ENCODE measurements around the gene MACIR. TPM values are rescaled to one million over a fixed set of nuclear protein-coding genes. Genes with fewer than 3 reads are reported as not detected.
A peak's percentile ranks its signal among the peaks of the same experiment; 100 is the strongest.

MACIR gene
- total RNA-seq, 1 experiment from 2014 or later = 25.2 TPM

DNA sequence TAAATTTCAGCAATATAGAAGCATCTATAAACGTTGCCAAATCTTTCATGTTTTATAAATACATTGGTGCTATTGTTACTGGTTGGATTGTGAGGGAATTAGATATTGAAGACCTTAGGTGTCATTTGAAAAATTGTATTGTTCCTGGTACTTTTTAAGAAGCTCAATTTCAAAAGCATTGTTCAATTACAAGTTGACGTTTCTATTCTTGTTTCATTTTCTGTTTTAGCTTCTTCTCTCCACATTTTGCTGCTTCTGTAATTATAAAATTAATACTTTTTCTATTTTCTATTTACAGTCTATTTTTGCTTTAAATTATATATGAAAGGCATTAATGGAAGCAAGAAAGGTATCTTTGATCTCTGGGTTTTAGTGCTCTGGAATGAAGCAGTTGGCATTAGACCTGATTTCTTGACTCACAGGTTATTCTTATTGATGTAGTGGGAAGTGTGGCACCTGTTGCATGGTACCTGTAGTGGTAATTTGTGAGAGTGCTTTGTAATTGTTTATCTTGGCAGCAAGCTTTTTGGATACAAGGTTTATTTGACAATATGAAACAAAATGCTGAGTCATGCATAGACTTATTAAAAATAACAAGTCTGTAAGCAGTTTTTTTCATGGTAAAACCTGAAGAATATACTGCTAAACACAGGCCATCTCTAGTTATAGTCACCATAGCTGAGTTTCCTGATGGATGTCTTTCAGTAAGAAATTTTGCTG, 13.2 kb downstream of the MACIR start:
- CTCF ChIA-PET = interaction anchor here (0.5 to 3.2 kb wide), 5 partner anchors 9 to 447 kb away, joined by 3 to 21 read pairs (median 4); partner anchors contain the start of gene MACIR
- DNase-seq = no peak
- intact Hi-C loops (cut with micrococcal nuclease; ENCODE audit: unreplicated experiment) = no loop called here
- TF ChIP-seq, protein P1, sequence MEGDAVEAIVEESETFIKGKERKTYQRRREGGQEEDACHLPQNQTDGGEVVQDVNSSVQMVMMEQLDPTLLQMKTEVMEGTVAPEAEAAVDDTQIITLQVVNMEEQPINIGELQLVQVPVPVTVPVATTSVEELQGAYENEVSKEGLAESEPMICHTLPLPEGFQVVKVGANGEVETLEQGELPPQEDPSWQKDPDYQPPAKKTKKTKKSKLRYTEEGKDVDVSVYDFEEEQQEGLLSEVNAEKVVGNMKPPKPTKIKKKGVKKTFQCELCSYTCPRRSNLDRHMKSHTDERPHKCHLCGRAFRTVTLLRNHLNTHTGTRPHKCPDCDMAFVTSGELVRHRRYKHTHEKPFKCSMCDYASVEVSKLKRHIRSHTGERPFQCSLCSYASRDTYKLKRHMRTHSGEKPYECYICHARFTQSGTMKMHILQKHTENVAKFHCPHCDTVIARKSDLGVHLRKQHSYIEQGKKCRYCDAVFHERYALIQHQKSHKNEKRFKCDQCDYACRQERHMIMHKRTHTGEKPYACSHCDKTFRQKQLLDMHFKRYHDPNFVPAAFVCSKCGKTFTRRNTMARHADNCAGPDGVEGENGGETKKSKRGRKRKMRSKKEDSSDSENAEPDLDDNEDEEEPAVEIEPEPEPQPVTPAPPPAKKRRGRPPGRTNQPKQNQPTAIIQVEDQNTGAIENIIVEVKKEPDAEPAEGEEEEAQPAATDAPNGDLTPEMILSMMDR (IDR thresholded peaks at IDR 0.05; ENCODE audit: unreplicated experiment) = no peak
- Mint-ChIP-seq H3K36me3 (ENCODE audit: insufficient read depth, unreplicated experiment) (peaks cover 6% of the 10 kb centered on the region), H3K9me3 (ENCODE audit: low read depth, unreplicated experiment) (no peaks in the 10 kb centered on the region), H3K4me1 (ENCODE audit: low read depth, unreplicated experiment) (peaks cover 36% of the 10 kb centered on the region), H3K27me3 (ENCODE audit: unreplicated experiment) (no peaks in the 10 kb centered on the region), H3K4me3 (ENCODE audit: low read depth, unreplicated experiment) (peak overlapping the region; percentile 15), H3K27ac (ENCODE audit: unreplicated experiment) (no peak overlapping the region)
- no TSS peak for BruUV-seq (replicated peaks)

DNA sequence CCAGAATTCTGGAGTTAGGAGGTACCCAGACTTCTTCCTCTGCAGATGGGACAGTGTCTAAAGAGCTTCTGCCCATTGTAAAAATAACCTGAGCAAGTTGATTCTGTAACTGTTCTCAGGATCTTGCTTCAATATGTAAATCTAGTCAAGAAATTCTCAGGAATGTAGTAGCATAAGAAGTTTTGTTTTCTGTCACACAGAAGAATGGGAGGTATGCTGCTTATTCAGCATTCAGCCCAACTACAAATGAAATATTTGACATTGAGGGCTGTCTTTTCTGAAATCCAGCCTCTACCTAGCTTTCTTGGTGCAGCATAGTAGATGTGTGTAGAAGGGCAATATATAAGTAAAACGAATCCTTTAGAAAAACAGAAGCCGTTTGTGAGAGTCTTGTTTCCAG, 13.8 kb downstream of the MACIR start:
- CTCF ChIA-PET = interaction anchor here (0.5 to 3.2 kb wide), 5 partner anchors 10 to 448 kb away, joined by 3 to 21 read pairs (median 4); partner anchors contain the start of gene MACIR
- no peak for DNase-seq
- peaks cover 36% of the 10 kb centered on the region for H3K4me1 Mint-ChIP-seq (ENCODE audit: low read depth, unreplicated experiment)
- no TSS peak for BruUV-seq (replicated peaks)
- H3K27me3 Mint-ChIP-seq (ENCODE audit: unreplicated experiment) = no peaks in the 10 kb centered on the region
- no peaks in the 10 kb centered on the region for H3K9me3 Mint-ChIP-seq (ENCODE audit: low read depth, unreplicated experiment)
- TF ChIP-seq, protein P1 (IDR thresholded peaks at IDR 0.05; ENCODE audit: unreplicated experiment) = no peak
- intact Hi-C loops (cut with micrococcal nuclease; ENCODE audit: unreplicated experiment) = no loop called here
- peaks cover 6% of the 10 kb centered on the region for H3K36me3 Mint-ChIP-seq (ENCODE audit: insufficient read depth, unreplicated experiment)
- no peak overlapping the region for H3K27ac Mint-ChIP-seq (ENCODE audit: unreplicated experiment)
- H3K4me3 Mint-ChIP-seq (ENCODE audit: low read depth, unreplicated experiment) = no peak overlapping the region

DNA sequence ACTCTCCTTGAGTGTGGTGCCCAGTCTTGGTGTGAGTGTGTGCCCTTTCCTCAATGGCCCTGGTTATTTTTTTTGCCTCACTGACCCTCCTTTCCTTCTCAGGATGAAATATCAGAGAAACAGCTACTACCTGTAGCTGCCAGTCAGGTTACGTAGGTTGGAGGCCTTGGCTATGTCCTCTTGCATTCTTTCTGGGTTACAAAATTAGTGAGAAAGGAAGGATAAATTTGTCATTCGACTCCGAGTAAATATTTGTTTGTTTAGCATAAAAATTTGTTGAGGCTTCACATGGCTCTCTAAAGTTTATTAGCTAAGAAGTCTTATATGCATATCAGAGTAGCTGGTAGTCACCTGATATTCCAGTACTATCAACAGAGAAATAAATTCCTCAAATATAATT, 15.4 kb downstream of the MACIR start:
- Mint-ChIP-seq H3K27me3 (ENCODE audit: unreplicated experiment) (no peaks in the 10 kb centered on the region), H3K4me1 (ENCODE audit: low read depth, unreplicated experiment) (peaks cover 36% of the 10 kb centered on the region), H3K36me3 (ENCODE audit: insufficient read depth, unreplicated experiment) (no peaks in the 10 kb centered on the region), H3K27ac (ENCODE audit: unreplicated experiment) (no peak overlapping the region), H3K9me3 (ENCODE audit: low read depth, unreplicated experiment) (no peaks in the 10 kb centered on the region), H3K4me3 (ENCODE audit: low read depth, unreplicated experiment) (no peak overlapping the region)
- intact Hi-C loops (cut with micrococcal nuclease; ENCODE audit: unreplicated experiment) = no loop called here
- TF ChIP-seq, protein P1 (IDR thresholded peaks at IDR 0.05; ENCODE audit: unreplicated experiment) = no peak
- CTCF ChIA-PET = no interaction called here
- DNase-seq = no peak
- no TSS peak for BruUV-seq (replicated peaks)

DNA sequence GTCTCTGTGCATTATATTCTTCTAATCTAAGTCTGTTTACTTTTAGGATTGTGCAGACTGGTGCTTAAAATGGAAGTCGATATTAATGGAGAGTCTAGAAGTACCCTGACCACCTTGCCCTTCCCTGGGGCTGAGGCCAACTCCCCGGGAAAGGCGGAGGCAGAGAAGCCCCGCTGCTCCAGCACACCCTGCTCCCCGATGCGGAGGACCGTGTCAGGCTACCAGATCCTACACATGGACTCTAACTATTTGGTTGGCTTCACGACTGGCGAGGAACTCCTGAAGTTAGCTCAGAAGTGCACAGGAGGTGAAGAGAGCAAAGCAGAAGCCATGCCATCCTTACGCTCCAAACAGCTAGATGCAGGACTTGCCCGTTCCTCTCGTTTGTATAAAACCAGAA, 17.3 kb downstream of the MACIR start:
- no TSS peak for BruUV-seq (replicated peaks)
- TF ChIP-seq, protein P1 (IDR thresholded peaks at IDR 0.05; ENCODE audit: unreplicated experiment) = no peak
- Mint-ChIP-seq H3K4me1 (ENCODE audit: low read depth, unreplicated experiment) (peaks cover 28% of the 10 kb centered on the region), H3K27ac (ENCODE audit: unreplicated experiment) (no peak overlapping the region), H3K9me3 (ENCODE audit: low read depth, unreplicated experiment) (no peaks in the 10 kb centered on the region), H3K36me3 (ENCODE audit: insufficient read depth, unreplicated experiment) (no peaks in the 10 kb centered on the region), H3K4me3 (ENCODE audit: low read depth, unreplicated experiment) (no peak overlapping the region), H3K27me3 (ENCODE audit: unreplicated experiment) (no peaks in the 10 kb centered on the region)
- CTCF ChIA-PET = no interaction called here
- intact Hi-C loops (cut with micrococcal nuclease; ENCODE audit: unreplicated experiment) = loop anchor here (2.0 kb wide), 1 partner anchor 13 kb away; no protein-coding TSS in a partner anchor
- DNase-seq = no peak
